ENCODE data around the gene F5.

Gene F5

DNA sequence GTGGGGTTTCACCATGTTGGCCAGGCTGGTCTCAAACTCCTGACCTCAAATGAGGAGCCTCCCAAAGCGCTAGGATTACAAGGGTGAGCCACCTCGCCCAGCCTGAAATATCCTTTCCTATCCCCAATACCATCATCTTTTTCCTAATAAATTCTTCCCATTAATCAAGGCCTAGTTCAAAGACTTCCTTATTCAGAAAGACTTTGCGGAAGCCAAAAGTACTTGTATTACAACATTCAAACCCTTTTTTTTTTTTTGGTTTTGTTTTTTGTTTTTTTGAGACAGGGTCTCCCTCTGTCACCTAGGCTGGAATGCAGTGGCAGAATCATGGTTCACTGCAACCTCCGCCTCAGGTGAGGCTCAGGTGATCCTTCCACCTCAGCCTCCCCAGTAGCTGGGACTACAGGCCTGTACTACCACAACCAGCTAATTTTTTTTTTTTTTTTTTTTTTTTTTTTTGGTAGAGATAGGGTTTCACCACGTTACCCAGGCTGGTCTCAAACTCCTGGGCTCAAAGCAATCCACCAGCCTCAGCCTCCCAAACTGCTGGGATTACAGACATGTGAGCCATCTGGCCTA lies 108.1 kb downstream of the F5 start:
- no peak overlapping the region for H2BK120ac ChIP-seq (ENCODE audit: low read depth, low read length)
- no peak overlapping the region for H3K14ac ChIP-seq (ENCODE audit: low read length in 2 of 2)
- H3K27me3 ChIP-seq (ENCODE audit: control insufficient read depth in 1 of 2, insufficient read depth in 1 of 2, low read length in 2 of 2): no peaks in the 10 kb centered on the region

GRCh38 chr1:169475806-169476387 lies 110.4 kb downstream of the F5 start:
- H3K36me3 ChIP-seq (ENCODE audit: control insufficient read depth in 1 of 2, insufficient read depth in 2 of 2, low read depth in 1 of 2, low read length in 2 of 2): peaks cover 0 to 23% of the 10 kb centered on the region in 2 experiments
- H3K9ac ChIP-seq (ENCODE audit: low read length): no peak overlapping the region
- no peak overlapping the region for H3K23ac ChIP-seq (ENCODE audit: low read length in 2 of 2)
- H3K14ac ChIP-seq (ENCODE audit: low read length in 2 of 2): no peak overlapping the region
- no peak overlapping the region for H2BK15ac ChIP-seq (ENCODE audit: low read depth, poor library complexity, severe bottlenecking)
- H2BK12ac ChIP-seq (ENCODE audit: low read length in 2 of 2): no peak overlapping the region
- H2BK5ac ChIP-seq (ENCODE audit: low read depth, low read length, poor library complexity, severe bottlenecking): no peak overlapping the region
- no peak overlapping the region for H2BK120ac ChIP-seq (ENCODE audit: low read depth, low read length)
- no peak overlapping the region for H3K4me2 ChIP-seq (ENCODE audit: low read length, poor library complexity, severe bottlenecking)
- WGBS: 100% methylated on average over 2 of the region's 3 CpGs
- H3K18ac ChIP-seq (ENCODE audit: low read depth in 1 of 2, low read length in 2 of 2): no peak overlapping the region
- no peak overlapping the region for H2AK5ac ChIP-seq (ENCODE audit: low read length, severe bottlenecking)
- peaks cover 14% of the 10 kb centered on the region for H3K79me1 ChIP-seq (replicated peaks; ENCODE audit: low read length, poor library complexity, severe bottlenecking)
- DNase-seq: no peak
- H2AFZ ChIP-seq (ENCODE audit: low read depth, low read length): no peak overlapping the region
- no peaks in the 10 kb centered on the region for H3K4me1 ChIP-seq (ENCODE audit: control insufficient read depth, insufficient read depth, low read depth, low read length)
- H3K27ac ChIP-seq (ENCODE audit: low read length, poor library complexity, severe bottlenecking): no peak overlapping the region
- H4K91ac ChIP-seq (ENCODE audit: low read length): no peak overlapping the region
- no peak overlapping the region for H3K4ac ChIP-seq (ENCODE audit: low read depth in 1 of 2, low read length in 2 of 2)
- H3K27me3 ChIP-seq (ENCODE audit: control insufficient read depth in 1 of 2, insufficient read depth in 1 of 2, low read length in 2 of 2): no peaks in the 10 kb centered on the region
- no peak overlapping the region for H3K4me3 ChIP-seq (ENCODE audit: insufficient read depth in 1 of 2, low read depth in 1 of 2, low read length in 2 of 2)
- H4K8ac ChIP-seq (ENCODE audit: low read length): no peak overlapping the region
- no peaks in the 10 kb centered on the region for H3K9me3 ChIP-seq (ENCODE audit: control insufficient read depth, low read length)

More for the DNA sequence above, 108.1 kb downstream of the F5 start:
- Histone ChIP-seq H3K4ac (ENCODE audit: low read depth in 1 of 2, low read length in 2 of 2) (no peak overlapping the region), H2BK5ac (ENCODE audit: low read depth, low read length, poor library complexity, severe bottlenecking) (no peak overlapping the region), H4K91ac (ENCODE audit: low read length) (no peak overlapping the region), H3K27ac (ENCODE audit: low read length, poor library complexity, severe bottlenecking) (no peak overlapping the region), H3K9ac (ENCODE audit: low read length) (no peak overlapping the region), H2BK12ac (ENCODE audit: low read length in 2 of 2) (no peak overlapping the region), H2AK5ac (ENCODE audit: low read length, severe bottlenecking) (no peak overlapping the region), H3K23ac (ENCODE audit: low read length in 2 of 2) (no peak overlapping the region), H3K4me1 (ENCODE audit: control insufficient read depth, insufficient read depth, low read depth, low read length) (no peaks in the 10 kb centered on the region), H3K79me1 (replicated peaks; ENCODE audit: low read length, poor library complexity, severe bottlenecking) (peaks cover 15% of the 10 kb centered on the region), H3K4me3 (ENCODE audit: insufficient read depth in 1 of 2, low read depth in 1 of 2, low read length in 2 of 2) (no peak overlapping the region), H4K8ac (ENCODE audit: low read length) (no peak overlapping the region), H2BK15ac (ENCODE audit: low read depth, poor library complexity, severe bottlenecking) (no peak overlapping the region), H2AFZ (ENCODE audit: low read depth, low read length) (no peak overlapping the region), H3K18ac (ENCODE audit: low read depth in 1 of 2, low read length in 2 of 2) (no peak overlapping the region), H3K9me3 (ENCODE audit: control insufficient read depth, low read length) (no peaks in the 10 kb centered on the region), H3K4me2 (ENCODE audit: low read length, poor library complexity, severe bottlenecking) (no peak overlapping the region), H3K36me3 (ENCODE audit: control insufficient read depth in 1 of 2, insufficient read depth in 2 of 2, low read depth in 1 of 2, low read length in 2 of 2) (peaks cover 0 to 19% of the 10 kb centered on the region in 2 experiments)
- 90% methylated on average over 4 of the region's 5 CpGs for WGBS
- no peak for DNase-seq

GRCh38 chr1:169474302-169474995 lies 111.8 kb downstream of the F5 start:
- no peak overlapping the region for H2AFZ ChIP-seq (ENCODE audit: low read depth, low read length)
- no peak for DNase-seq
- no peak overlapping the region for H2BK12ac ChIP-seq (ENCODE audit: low read length in 2 of 2)
- no peak overlapping the region for H4K8ac ChIP-seq (ENCODE audit: low read length)
- no peak overlapping the region for H3K18ac ChIP-seq (ENCODE audit: low read depth in 1 of 2, low read length in 2 of 2)
- no peak overlapping the region for H4K91ac ChIP-seq (ENCODE audit: low read length)
- no peak overlapping the region for H3K14ac ChIP-seq (ENCODE audit: low read length in 2 of 2)
- no peak overlapping the region for H3K23ac ChIP-seq (ENCODE audit: low read length in 2 of 2)
- no peaks in the 10 kb centered on the region for H3K9me3 ChIP-seq (ENCODE audit: control insufficient read depth, low read length)
- H2BK5ac ChIP-seq (ENCODE audit: low read depth, low read length, poor library complexity, severe bottlenecking): no peak overlapping the region
- H3K27ac ChIP-seq (ENCODE audit: low read length, poor library complexity, severe bottlenecking): no peak overlapping the region
- H3K79me1 ChIP-seq (replicated peaks; ENCODE audit: low read length, poor library complexity, severe bottlenecking): peaks cover 14% of the 10 kb centered on the region
- no peak overlapping the region for H2AK5ac ChIP-seq (ENCODE audit: low read length, severe bottlenecking)
- H3K4me1 ChIP-seq (ENCODE audit: control insufficient read depth, insufficient read depth, low read depth, low read length): no peaks in the 10 kb centered on the region
- H3K4me2 ChIP-seq (ENCODE audit: low read length, poor library complexity, severe bottlenecking): no peak overlapping the region
- no peaks in the 10 kb centered on the region for H3K27me3 ChIP-seq (ENCODE audit: control insufficient read depth in 1 of 2, insufficient read depth in 1 of 2, low read length in 2 of 2)
- no peak overlapping the region for H2BK15ac ChIP-seq (ENCODE audit: low read depth, poor library complexity, severe bottlenecking)
- no CpG with 5 or more reads among the region's 1 CpG for WGBS
- no peak overlapping the region for H3K4ac ChIP-seq (ENCODE audit: low read depth in 1 of 2, low read length in 2 of 2)
- H3K36me3 ChIP-seq (ENCODE audit: control insufficient read depth in 1 of 2, insufficient read depth in 2 of 2, low read depth in 1 of 2, low read length in 2 of 2): peaks cover 0 to 32% of the 10 kb centered on the region in 2 experiments
- H2BK120ac ChIP-seq (ENCODE audit: low read depth, low read length): no peak overlapping the region
- H3K9ac ChIP-seq (ENCODE audit: low read length): no peak overlapping the region
- no peak overlapping the region for H3K4me3 ChIP-seq (ENCODE audit: insufficient read depth in 1 of 2, low read depth in 1 of 2, low read length in 2 of 2)

DNA sequence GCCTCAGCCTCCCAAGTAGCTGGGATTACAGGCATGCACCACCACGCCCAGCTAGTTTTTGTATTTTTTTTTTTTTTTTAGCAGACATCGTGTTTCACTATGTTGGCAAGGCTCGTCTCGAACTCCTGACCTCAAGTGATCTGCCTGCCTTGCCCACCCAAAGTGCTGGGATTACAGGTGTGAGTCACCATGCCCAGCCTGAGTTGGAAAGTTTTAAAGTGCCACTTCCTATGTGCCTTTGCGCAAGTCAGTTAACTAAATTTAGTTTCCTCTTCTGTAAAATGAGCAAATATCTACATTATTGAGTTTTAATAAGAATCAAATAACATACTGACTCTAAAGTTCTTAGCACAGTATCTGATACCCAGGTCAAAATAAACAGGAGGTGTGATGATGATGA lies 112.9 kb downstream of the F5 start:
- Histone ChIP-seq H3K18ac (ENCODE audit: low read depth in 1 of 2, low read length in 2 of 2) (no peak overlapping the region), H3K27ac (ENCODE audit: low read length, poor library complexity, severe bottlenecking) (no peak overlapping the region), H4K8ac (ENCODE audit: low read length) (no peak overlapping the region), H2AFZ (ENCODE audit: low read depth, low read length) (no peak overlapping the region), H3K27me3 (ENCODE audit: control insufficient read depth in 1 of 2, insufficient read depth in 1 of 2, low read length in 2 of 2) (no peaks in the 10 kb centered on the region), H2BK12ac (ENCODE audit: low read length in 2 of 2) (no peak overlapping the region), H2BK15ac (ENCODE audit: low read depth, poor library complexity, severe bottlenecking) (no peak overlapping the region), H3K14ac (ENCODE audit: low read length in 2 of 2) (no peak overlapping the region), H3K9me3 (ENCODE audit: control insufficient read depth, low read length) (no peaks in the 10 kb centered on the region), H2BK5ac (ENCODE audit: low read depth, low read length, poor library complexity, severe bottlenecking) (no peak overlapping the region), H3K4me2 (ENCODE audit: low read length, poor library complexity, severe bottlenecking) (no peak overlapping the region), H3K9ac (ENCODE audit: low read length) (no peak overlapping the region), H3K79me1 (replicated peaks; ENCODE audit: low read length, poor library complexity, severe bottlenecking) (peaks cover 11% of the 10 kb centered on the region), H3K4ac (ENCODE audit: low read depth in 1 of 2, low read length in 2 of 2) (no peak overlapping the region), H3K4me1 (ENCODE audit: control insufficient read depth, insufficient read depth, low read depth, low read length) (no peaks in the 10 kb centered on the region), H2BK120ac (ENCODE audit: low read depth, low read length) (no peak overlapping the region), H4K91ac (ENCODE audit: low read length) (no peak overlapping the region), H3K23ac (ENCODE audit: low read length in 2 of 2) (no peak overlapping the region), H3K4me3 (ENCODE audit: insufficient read depth in 1 of 2, low read depth in 1 of 2, low read length in 2 of 2) (no peak overlapping the region), H2AK5ac (ENCODE audit: low read length, severe bottlenecking) (no peak overlapping the region), H3K36me3 (ENCODE audit: control insufficient read depth in 1 of 2, insufficient read depth in 2 of 2, low read depth in 1 of 2, low read length in 2 of 2) (peaks cover 0 to 42% of the 10 kb centered on the region in 2 experiments)
- 90% methylated on average over 4 of the region's 5 CpGs for WGBS
- no peak for DNase-seq
